GM12878 (cell line): ENCODE data around the gene SOS1. TPM values are rescaled to one million over a fixed set of nuclear protein-coding genes. Genes with fewer than 3 reads are reported as not detected.

Experiments
- ATAC-seq: fragments of 200-7000 bp; cut with Tn5 transposase; 3 replicates; pipeline ENCODE4 v1.9.1; 2020; ENCODE audit warnings: mild to moderate bottlenecking, moderate library complexity
- BruUV-seq: library from RNA; stranded (reverse); fragments of 400-500 nt; replicated peaks from 2 replicates; lab custom pipeline; 2021; lab: Mats Ljungman, UMichigan
- CTCF ChIA-PET: fragments of 300-600 bp; sonication (Branson Sonifier 250); formaldehyde crosslinking; extraction: SDS; loops from one replicate; lab custom pipeline; 2021; ENCODE audit warnings: inconsistent platforms; lab: Yijun Ruan, JAX
- POLR2A ChIA-PET: fragments of 350-600 bp; formaldehyde crosslinking; extraction: SDS; loops from one replicate; lab custom pipeline; 2021; ENCODE audit warnings: inconsistent platforms; lab: Charles Lee
- RAD21 ChIA-PET: fragments of 300-600 bp; sonication (Branson Sonifier 250); formaldehyde crosslinking; loops from one replicate; lab custom pipeline; 2023; ENCODE audit warnings: antibody characterized with exemption; ENCODE audit not compliant: unreplicated experiment; lab: Charles Lee
- SMC1A ChIA-PET: fragments of 300-600 bp; sonication (Branson Sonifier 250); formaldehyde crosslinking; loops from one replicate; lab custom pipeline; 2023; ENCODE audit not compliant: unreplicated experiment, uncharacterized antibody; lab: Charles Lee
- DNase-seq: peaks from one replicate; pipeline ENCODE4 v3.0.0-alpha.2; 2011; ENCODE audit warnings: low read depth, low spot score
- FAIRE-seq: peaks from 3 replicates; lab custom pipeline; 2011; peaks lifted over from hg19 to GRCh38; lab: Jason Lieb, UNC
- H2AFZ ChIP-seq: 2 replicates; pipeline ENCODE4 v1.6.0; 2011; ENCODE audit warnings: low read depth, low read length, control low read depth; ENCODE audit not compliant: control insufficient read depth
- H3K27ac ChIP-seq: 2 replicates; pipeline ENCODE4 v1.5.1; 2011; ENCODE audit warnings: control low read depth; ENCODE audit not compliant: control insufficient read depth, insufficient read depth
- H3K27me3 ChIP-seq, 2 experiments: replicated peaks in 1 of 2; 2 replicates each; pipeline versions ENCODE4 v1.6.0 to v1.6.1; 2011; ENCODE audit warnings: low read length in 1 of 2; ENCODE audit not compliant: control insufficient read depth in 2 of 2, insufficient read depth in 2 of 2
- H3K36me3 ChIP-seq, 2 experiments: 2 replicates each; pipeline ENCODE4 v1.5.1; 2011; ENCODE audit warnings: low read length in 1 of 2; ENCODE audit not compliant: control insufficient read depth in 2 of 2, insufficient read depth in 2 of 2
- H3K4me1 ChIP-seq: 2 replicates; pipeline ENCODE4 v1.6.1; 2011; ENCODE audit warnings: mild to moderate bottlenecking, low read length, moderate library complexity, mixed read lengths; ENCODE audit not compliant: control insufficient read depth, insufficient read depth
- H3K4me2 ChIP-seq: 2 replicates; pipeline ENCODE4 v1.6.0; 2011; ENCODE audit warnings: control low read depth; ENCODE audit not compliant: control insufficient read depth, insufficient read depth
- H3K4me3 ChIP-seq: fragments of 200-600 bp; sonication (generic); 2 replicates; pipeline ENCODE4 v1.5.1; 2016
- H3K79me2 ChIP-seq: 2 replicates; pipeline ENCODE4 v1.6.0; 2011; ENCODE audit warnings: low read length; ENCODE audit not compliant: control insufficient read depth, insufficient read depth
- H3K9ac ChIP-seq: 2 replicates; pipeline ENCODE4 v1.8.0; 2011; ENCODE audit warnings: low read length, control low read depth, mixed read lengths; ENCODE audit not compliant: control insufficient read depth, insufficient read depth
- H3K9me3 ChIP-seq: replicated peaks from 3 replicates; pipeline ENCODE4 v1.5.1; 2011; ENCODE audit warnings: mild to moderate bottlenecking, low read length; ENCODE audit not compliant: control insufficient read depth, insufficient read depth
- H4K20me1 ChIP-seq: 2 replicates; pipeline ENCODE4 v1.6.0; 2011; ENCODE audit not compliant: control insufficient read depth, insufficient read depth
- CHD1 ChIP-seq: IDR thresholded peaks from 2 replicates; pipeline ENCODE4 v1.6.1; 2012; ENCODE audit warnings: low read depth, low read length, improper control_type of control experiment
- NFXL1 ChIP-seq: fragments of 450-650 bp; IDR thresholded peaks from 2 replicates; pipeline ENCODE4 v1.6.1; 2017; ENCODE audit warnings: antibody characterized with exemption, mild to moderate bottlenecking, borderline replicate concordance
- NR2C1 ChIP-seq: fragments of 450-650 bp; IDR thresholded peaks from 2 replicates; pipeline ENCODE4 v1.6.1; 2017; ENCODE audit warnings: antibody characterized with exemption, mild to moderate bottlenecking, moderate library complexity
- POLR2AphosphoS2 ChIP-seq: IDR thresholded peaks from 2 replicates; pipeline ENCODE4 v1.6.1; 2011; ENCODE audit warnings: low read depth, mild to moderate bottlenecking, low read length, improper control_type of control experiment, moderate library complexity
- SMARCA5 ChIP-seq: fragments of 450-650 bp; IDR thresholded peaks from 2 replicates; pipeline ENCODE4 v1.6.1; 2017; ENCODE audit warnings: mild to moderate bottlenecking
- SMC3 ChIP-seq: IDR thresholded peaks from 2 replicates; pipeline ENCODE4 v1.6.1; 2011; ENCODE audit warnings: low read length, improper control_type of control experiment, borderline replicate concordance
- SREBF1 ChIP-seq: IDR thresholded peaks from 2 replicates; pipeline ENCODE4 v1.6.1; 2012; ENCODE audit warnings: mild to moderate bottlenecking, low read length
- TBL1XR1 ChIP-seq: IDR thresholded peaks from 2 replicates; pipeline ENCODE4 v1.6.1; 2012; ENCODE audit warnings: low read depth, low read length, improper control_type of control experiment
- WGBS: methylation state at CpG from one replicate; pipeline ENCODE4 v1.1.6; 2016; ENCODE audit warnings: low lambda C conversion rate; ENCODE audit not compliant: insufficient replicate concordance, insufficient coverage; ENCODE audit errors: missing lambda C conversion rate; 5-methylcytosine and 5-hydroxymethylcytosine counted together
- in situ Hi-C: fragments of 300-500 bp; cut with MboI; formaldehyde crosslinking; loops from 9 replicates; pipeline ENCODE4 v1.14.3; 2018; ENCODE audit warnings: mixed read lengths
- intact Hi-C: fragments of 100-400 bp; cut with micrococcal nuclease; formaldehyde crosslinking; loops from one replicate; pipeline ENCODE4 v1.14.2; 2022; ENCODE audit not compliant: unreplicated experiment
- polyA plus RNA-seq, 11 experiments: library from polyadenylated mRNA; depleted of rRNA in 4 of 11; unstranded in 6 of 11; stranded (reverse) in 5 of 11; fragments of >200 nt; fragmentation: Nextera tagmentation in 4 of 11; fragmentation: Illumina TruSeq in 1 of 11; extraction: Ambion mirVana in 4 of 11; extraction: Trizol in 1 of 11; gene quantifications; 1 replicate in 1 of 11; 2 replicates in 10 of 11; pipeline versions ENCODE4 v1.2.1 to v1.2.3, GENCODE V29; 2011 to 2016; ENCODE audit warnings: inconsistent platforms in 2 of 11, missing spikeins in 2 of 11, low read depth in 1 of 11
- total RNA-seq, 4 experiments: library from RNA; depleted of rRNA in 3 of 4; stranded (reverse); fragments of >200 nt in 3 of 4; fragmentation: Illumina TruSeq in 1 of 4; extraction: Trizol in 1 of 4; gene quantifications; 2 replicates each; pipeline versions ENCODE4 v1.2.1 to v1.2.3, GENCODE V29; 2013 to 2021
- TF ChIP-seq, protein P1 (sequence below): IDR thresholded peaks from 2 replicates; pipeline ENCODE4 v1.6.1; 2011; ENCODE audit warnings: mild to moderate bottlenecking, low read depth, low read length, moderate library complexity; ENCODE audit not compliant: insufficient replicate concordance
- TF ChIP-seq, protein P2 (sequence below): IDR thresholded peaks from 2 replicates; pipeline ENCODE4 v1.6.1; 2011; ENCODE audit warnings: low read depth, mild to moderate bottlenecking, low read length, moderate library complexity, borderline replicate concordance; ENCODE audit errors: extremely low read depth
- TF ChIP-seq, protein P3 (sequence below), 3 experiments: IDR thresholded peaks in 2 of 3; conservative IDR thresholded peaks in 1 of 3; 2 replicates each; pipeline ENCODE4 v1.5.1; 2011; ENCODE audit warnings: low read depth in 3 of 3, low read length in 3 of 3, mild to moderate bottlenecking in 3 of 3, control low read depth in 2 of 3, moderate library complexity in 2 of 3, inconsistent platforms in 1 of 3, mixed read lengths in 1 of 3; ENCODE audit not compliant: control insufficient read depth in 2 of 3, insufficient read depth in 1 of 3; ENCODE audit errors: extremely low read depth in 1 of 3
- TF ChIP-seq, protein P4 (sequence below): fragments of 450-650 bp; formaldehyde crosslinking; IDR thresholded peaks from 2 replicates; pipeline ENCODE4 v1.4.0; 2022; ENCODE audit warnings: mild to moderate bottlenecking, moderate library complexity

The SOS1 gene
- total and polyA plus RNA-seq, 10 of the 15 experiments (the other 5 are each of a cell fraction or from before 2014, with no cell fraction given), result 2.1 to 24.1 (median 8.5) TPM

DNA sequence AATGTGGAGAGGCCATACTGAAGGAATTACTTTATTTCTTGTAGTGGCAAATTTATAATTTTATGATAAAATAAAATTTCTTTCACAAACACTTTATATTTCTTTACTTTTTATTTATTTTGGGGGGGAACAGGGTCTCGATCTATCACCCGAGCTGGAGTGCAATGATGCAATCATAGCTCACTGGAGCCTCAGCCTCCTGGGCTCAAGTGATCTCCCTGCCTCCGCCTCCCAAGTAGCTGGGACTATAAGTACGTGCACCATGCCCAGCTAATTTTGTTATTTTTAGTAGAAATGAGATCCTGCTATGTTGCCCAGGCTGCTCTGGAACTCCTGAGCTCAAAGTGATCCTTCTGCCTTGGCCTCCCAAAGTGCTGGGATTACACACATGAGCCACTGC is 59.6 kb downstream of the SOS1 start (continued):
- no peak for TF ChIP-seq TBL1XR1
- TF ChIP-seq NFXL1, result no peak
- no peak for TF ChIP-seq NR2C1
- no peak for TF ChIP-seq SREBF1
- TF ChIP-seq, protein P1, sequence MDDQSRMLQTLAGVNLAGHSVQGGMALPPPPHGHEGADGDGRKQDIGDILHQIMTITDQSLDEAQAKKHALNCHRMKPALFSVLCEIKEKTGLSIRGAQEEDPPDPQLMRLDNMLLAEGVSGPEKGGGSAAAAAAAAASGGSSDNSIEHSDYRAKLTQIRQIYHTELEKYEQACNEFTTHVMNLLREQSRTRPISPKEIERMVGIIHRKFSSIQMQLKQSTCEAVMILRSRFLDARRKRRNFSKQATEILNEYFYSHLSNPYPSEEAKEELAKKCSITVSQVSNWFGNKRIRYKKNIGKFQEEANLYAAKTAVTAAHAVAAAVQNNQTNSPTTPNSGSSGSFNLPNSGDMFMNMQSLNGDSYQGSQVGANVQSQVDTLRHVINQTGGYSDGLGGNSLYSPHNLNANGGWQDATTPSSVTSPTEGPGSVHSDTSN, result no peak
- TF ChIP-seq CHD1, result no peak
- TF ChIP-seq, protein P2, sequence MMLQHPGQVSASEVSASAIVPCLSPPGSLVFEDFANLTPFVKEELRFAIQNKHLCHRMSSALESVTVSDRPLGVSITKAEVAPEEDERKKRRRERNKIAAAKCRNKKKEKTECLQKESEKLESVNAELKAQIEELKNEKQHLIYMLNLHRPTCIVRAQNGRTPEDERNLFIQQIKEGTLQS, result no peak
- TF ChIP-seq, all 136 proteins: peak for 0

DNA sequence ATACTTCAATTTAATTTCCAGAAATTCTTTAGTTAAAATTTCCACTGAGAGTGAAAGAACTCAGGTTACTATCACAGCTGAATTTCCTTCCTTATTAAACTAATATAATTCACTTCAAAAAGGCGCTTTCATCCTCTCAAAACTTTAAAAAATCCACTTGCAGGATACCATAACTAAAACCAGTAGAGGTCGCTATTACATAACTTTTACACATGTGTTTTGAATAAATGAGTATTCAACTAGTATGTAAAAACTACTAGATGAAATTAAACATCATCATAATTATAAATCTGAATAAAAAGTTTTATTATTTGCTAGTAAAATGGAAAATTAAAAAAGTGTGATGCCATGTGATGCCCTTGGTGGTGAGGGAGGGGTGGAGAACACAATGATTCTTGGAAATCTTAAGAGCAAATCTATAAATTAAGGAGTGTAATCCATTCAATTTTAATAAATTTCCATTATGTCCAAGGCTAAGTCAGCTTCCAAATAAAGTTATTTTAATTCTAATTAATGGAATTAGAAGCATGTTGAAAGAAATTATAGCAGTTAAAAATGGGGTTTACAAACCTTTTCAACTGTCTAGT is 61.4 kb downstream of the SOS1 start:
- FAIRE-seq (peak; percentile 64), ATAC-seq (peak; percentile 73), DNase-seq (no peak)
- H3K9ac ChIP-seq, result no peak overlapping the region
- no peak overlapping the region for H3K4me3 ChIP-seq
- no peak overlapping the region for H3K4me2 ChIP-seq
- H3K79me2 ChIP-seq, result no peaks in the 10 kb centered on the region
- H4K20me1 ChIP-seq, result no peaks in the 10 kb centered on the region
- no peak overlapping the region for H3K27ac ChIP-seq
- ChIA-PET CTCF (interaction anchor here (0.5 to 11.0 kb wide), 30 partner anchors 9 to 671 kb away, joined by 3 to 285 read pairs (median 4); partner anchors contain the start of gene SOS1), POLR2A (no interaction called here), SMC1A (interaction anchor here (0.6 to 8.1 kb wide), 16 partner anchors 8 to 671 kb away, joined by 3 to 75 read pairs (median 4); partner anchors contain the start of gene SOS1), RAD21 (interaction anchor here (0.6 to 9.2 kb wide), 10 partner anchors 9 to 671 kb away, joined by 3 to 125 read pairs (median 4); partner anchors contain the start of gene SOS1)
- BruUV-seq, result no TSS peak
- H3K36me3 ChIP-seq, result no peaks in the 10 kb centered on the region
- in situ Hi-C loops (loop anchor here (25.0 kb wide), 1 partner anchor 678 kb away; no protein-coding TSS in a partner anchor), intact Hi-C loops (loop anchor here (1.0 to 5.0 kb wide), 3 partner anchors 59 to 169 kb away; no protein-coding TSS in a partner anchor)
- H3K4me1 ChIP-seq, result no peaks in the 10 kb centered on the region
- H2AFZ ChIP-seq, result no peak overlapping the region
- H3K27me3 ChIP-seq, result no peaks in the 10 kb centered on the region
- no peaks in the 10 kb centered on the region for H3K9me3 ChIP-seq
- WGBS, result 3% methylated on average over 2 of the region's 2 CpGs
- TF ChIP-seq POLR2AphosphoS2, result no peak
- peak; percentile 67 for TF ChIP-seq SMC3
- TF ChIP-seq, protein P3, sequence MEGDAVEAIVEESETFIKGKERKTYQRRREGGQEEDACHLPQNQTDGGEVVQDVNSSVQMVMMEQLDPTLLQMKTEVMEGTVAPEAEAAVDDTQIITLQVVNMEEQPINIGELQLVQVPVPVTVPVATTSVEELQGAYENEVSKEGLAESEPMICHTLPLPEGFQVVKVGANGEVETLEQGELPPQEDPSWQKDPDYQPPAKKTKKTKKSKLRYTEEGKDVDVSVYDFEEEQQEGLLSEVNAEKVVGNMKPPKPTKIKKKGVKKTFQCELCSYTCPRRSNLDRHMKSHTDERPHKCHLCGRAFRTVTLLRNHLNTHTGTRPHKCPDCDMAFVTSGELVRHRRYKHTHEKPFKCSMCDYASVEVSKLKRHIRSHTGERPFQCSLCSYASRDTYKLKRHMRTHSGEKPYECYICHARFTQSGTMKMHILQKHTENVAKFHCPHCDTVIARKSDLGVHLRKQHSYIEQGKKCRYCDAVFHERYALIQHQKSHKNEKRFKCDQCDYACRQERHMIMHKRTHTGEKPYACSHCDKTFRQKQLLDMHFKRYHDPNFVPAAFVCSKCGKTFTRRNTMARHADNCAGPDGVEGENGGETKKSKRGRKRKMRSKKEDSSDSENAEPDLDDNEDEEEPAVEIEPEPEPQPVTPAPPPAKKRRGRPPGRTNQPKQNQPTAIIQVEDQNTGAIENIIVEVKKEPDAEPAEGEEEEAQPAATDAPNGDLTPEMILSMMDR (IDR thresholded peaks at IDR 0.05 in 2 of 3, conservative IDR thresholded peaks at IDR 0.05 in 1 of 3; ENCODE audit: control insufficient read depth in 2 of 3, extremely low read depth in 1 of 3, insufficient read depth in 1 of 3, low read depth in 3 of 3, low read length in 3 of 3), result peak; percentile 44 to 68 (median 54); a peak in 5 of 6 replicates
- no peak for TF ChIP-seq SMARCA5
- TF ChIP-seq, protein P4, sequence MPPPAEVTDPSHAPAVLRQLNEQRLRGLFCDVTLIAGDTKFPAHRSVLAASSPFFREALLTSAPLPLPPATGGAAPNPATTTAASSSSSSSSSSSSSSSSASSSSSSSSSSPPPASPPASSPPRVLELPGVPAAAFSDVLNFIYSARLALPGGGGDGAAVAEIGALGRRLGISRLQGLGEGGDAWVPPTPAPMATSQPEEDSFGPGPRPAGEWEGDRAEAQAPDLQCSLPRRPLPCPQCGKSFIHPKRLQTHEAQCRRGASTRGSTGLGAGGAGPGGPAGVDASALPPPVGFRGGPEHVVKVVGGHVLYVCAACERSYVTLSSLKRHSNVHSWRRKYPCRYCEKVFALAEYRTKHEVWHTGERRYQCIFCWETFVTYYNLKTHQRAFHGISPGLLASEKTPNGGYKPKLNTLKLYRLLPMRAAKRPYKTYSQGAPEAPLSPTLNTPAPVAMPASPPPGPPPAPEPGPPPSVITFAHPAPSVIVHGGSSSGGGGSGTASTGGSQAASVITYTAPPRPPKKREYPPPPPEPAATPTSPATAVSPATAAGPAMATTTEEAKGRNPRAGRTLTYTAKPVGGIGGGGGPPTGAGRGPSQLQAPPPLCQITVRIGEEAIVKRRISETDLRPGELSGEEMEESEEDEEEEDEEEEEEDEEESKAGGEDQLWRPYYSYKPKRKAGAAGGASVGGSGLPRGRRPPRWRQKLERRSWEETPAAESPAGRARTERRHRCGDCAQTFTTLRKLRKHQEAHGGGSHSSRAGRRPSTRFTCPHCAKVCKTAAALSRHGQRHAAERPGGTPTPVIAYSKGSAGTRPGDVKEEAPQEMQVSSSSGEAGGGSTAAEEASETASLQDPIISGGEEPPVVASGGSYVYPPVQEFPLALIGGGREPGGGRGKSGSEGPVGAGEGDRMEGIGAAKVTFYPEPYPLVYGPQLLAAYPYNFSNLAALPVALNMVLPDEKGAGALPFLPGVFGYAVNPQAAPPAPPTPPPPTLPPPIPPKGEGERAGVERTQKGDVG, result no peak
